NCI-H1092 (cell line): ENCODE results near the gene TGIF2.
"Not testable (repeated sequence)": the region's sequence is repeated elsewhere in the genome, so short reads cannot be mapped to it uniquely, and the experiment has no call there.

Experiments
- DNase-seq: peaks from one replicate; lab custom pipeline; 2025; lab: John Stamatoyannopoulos, UW

Gene TGIF2

GRCh38 chr20:36578356-36579041 lies 5.1 kb downstream of the TGIF2 start:
- DNase-seq: no peak

GRCh38 chr20:36579996-36580545 lies 6.7 kb downstream of the TGIF2 start:
- DNase-seq: no peak

DNA sequence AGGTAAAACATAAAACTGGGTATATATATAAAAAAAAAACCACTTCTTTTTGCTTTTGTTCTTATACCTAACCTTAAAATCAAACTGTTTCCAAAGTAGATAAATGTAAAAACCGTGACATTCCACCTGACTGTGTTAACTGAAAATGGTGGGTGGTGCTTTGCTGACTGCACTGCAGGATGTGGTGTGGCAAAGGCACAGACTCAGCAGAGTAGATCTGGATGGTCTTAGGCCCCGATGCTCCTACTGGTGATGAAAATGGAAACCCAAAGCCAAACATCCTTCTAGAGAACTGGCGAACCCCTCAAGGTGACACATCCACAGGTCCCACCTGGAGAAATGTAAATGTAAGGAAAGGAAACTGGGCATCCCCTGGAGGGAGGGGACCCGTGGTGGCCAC lies 8.9 kb downstream of the TGIF2 start:
- no peak for DNase-seq

GRCh38 chr20:36582821-36583220 lies 9.4 kb downstream of the TGIF2 start:
- DNase-seq: no peak

DNA sequence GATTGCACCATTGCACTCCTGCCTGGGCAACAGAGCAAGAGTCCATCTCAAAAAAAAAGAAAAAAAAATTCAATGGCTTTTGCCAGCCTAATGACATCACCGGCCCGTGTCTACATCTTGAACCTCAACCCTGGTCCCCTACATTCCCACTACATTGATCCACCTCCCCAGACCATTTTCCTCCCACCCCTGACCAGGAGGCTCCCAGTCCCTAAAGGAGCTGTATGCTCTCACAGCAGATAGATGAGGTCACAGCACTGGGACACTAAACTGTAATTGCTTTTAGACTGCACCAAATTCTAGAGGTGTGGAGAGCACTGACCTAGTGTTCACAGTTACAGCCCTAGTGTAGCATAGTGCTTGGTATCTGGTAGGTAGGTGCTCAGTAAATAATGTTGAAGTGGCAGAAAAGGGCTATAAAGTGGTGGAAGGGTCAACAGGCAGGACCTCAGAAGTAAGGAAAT lies 10.7 kb downstream of the TGIF2 start:
- DNase-seq: no peak

DNA sequence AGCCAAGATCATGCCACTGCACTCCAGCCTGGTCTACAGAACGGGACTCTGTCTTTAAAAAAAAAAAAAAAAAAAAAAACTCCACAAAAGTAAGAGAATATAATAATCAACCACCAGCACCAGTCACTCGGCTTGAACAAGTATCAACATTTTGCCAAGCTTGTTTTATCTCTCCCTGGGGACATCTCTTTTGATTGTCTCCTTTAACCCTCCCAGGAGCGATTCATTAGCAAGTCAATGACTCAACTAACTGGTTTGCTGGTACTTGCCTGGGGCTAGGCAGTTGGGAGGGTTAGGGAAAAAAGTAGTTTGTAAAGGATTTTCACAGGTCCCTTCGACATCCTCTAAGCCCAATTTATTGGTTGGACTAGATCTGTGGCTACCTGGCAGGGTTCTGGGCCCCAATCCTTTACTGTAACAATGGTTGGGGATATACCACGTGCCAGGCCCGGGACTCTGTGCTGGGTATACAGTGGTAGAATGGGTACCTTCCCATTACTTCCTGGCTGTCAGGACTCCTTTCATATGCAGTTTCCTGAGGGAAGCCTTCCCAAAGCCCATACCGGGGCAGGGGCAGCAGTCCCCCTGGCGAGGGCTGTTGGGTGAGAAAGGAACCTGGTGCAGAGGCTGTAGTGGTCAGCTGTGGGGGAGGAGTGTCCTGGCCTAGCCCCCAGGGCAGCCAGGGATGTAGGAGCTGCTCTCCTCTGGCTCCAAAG lies 12.2 kb downstream of the TGIF2 start:
- DNase-seq: no peak

GRCh38 chr20:36587388-36588070 lies 14.1 kb downstream of the TGIF2 start:
- no peak for DNase-seq

DNA sequence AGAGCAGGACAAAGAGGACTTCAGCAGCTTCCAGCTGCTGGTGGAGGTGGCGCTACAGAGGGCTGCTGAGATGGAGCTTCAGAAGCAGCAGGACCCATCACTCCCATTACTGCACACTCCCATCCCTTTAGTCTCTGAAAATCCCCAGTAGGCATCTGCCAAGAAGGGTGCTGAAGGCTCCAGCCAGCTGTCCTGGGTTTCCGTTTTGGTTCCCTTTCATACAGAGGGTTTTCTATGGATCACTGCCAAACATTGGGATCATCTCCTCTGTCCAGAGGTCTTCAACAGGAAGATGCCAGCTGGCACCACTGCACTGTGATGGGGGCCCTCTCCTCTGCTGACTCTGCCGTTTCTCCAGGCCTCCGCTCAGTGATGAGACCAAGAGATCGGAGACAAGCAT lies 17.9 kb downstream of the TGIF2 start:
- DNase-seq: peak; percentile 12

GRCh38 chr20:36591854-36592641 lies 18.7 kb downstream of the TGIF2 start:
- no peak for DNase-seq

DNA sequence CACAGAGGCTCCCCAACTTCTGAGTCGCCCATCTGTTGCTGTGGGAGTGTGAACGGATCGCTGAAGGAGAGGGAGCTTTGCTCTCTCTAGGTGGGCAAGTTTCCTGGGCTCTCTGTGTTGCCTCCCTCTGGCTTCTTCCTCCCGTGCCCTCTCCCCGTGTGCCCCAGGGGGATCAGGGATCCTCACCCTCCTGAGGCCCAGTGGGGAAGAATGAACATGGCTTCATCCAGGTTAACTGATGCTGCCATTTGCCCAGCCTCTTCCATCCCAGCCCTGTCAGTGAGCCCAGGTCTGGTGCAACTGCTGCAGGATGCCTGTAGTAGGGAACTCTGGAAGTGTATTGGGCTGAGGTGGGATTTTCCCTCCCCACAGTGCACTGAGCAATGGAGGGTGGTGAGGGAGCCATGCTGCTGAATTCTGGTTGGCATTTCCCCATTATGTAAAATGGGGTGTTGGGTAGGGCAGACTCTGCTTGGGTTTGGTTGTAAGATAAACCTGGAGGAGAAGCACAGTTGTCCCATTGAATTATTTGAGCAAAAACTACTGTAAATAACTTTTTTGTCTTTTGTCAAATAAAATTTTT lies 20.0 kb downstream of the TGIF2 start:
- DNase-seq: no peak

- no peak for DNase-seq
These were observed 26.5 kb downstream of the TGIF2 start for GRCh38 chr20:36599912-36600345.

GRCh38 chr20:36601540-36601939 lies 28.1 kb downstream of the TGIF2 start:
- no peak for DNase-seq

DNA sequence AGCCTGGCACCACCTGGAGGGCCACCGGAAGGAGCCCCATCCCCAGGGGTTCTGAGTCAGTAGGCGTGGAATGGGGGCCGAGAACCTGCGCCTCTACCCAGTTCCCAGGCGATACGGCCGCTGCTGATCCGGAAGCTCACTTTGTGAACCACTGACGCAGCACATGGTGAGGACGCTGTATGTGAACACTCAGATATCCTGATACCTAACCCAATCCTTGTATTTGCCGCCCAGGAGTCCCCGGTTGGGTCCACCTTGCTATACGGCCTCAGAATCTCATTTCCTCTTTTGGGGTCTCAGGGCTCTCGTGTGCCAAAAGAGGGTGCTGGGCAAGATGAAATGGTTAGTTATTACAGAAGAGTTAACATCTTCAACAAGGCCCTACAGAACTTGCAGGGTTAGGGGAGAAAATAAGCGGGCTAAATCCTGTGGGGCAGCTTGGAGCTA lies 31.6 kb downstream of the TGIF2 start:
- no peak for DNase-seq

- peak; percentile 96 for DNase-seq
These were observed 32.2 kb downstream of the TGIF2 start, which contains the start of gene RAB5IF for GRCh38 chr20:36605399-36606157. TSS of gene RAB5IF (plus strand) at chr20:36605779. CDS start at chr20:36605952, 173 bp downstream.

DNA sequence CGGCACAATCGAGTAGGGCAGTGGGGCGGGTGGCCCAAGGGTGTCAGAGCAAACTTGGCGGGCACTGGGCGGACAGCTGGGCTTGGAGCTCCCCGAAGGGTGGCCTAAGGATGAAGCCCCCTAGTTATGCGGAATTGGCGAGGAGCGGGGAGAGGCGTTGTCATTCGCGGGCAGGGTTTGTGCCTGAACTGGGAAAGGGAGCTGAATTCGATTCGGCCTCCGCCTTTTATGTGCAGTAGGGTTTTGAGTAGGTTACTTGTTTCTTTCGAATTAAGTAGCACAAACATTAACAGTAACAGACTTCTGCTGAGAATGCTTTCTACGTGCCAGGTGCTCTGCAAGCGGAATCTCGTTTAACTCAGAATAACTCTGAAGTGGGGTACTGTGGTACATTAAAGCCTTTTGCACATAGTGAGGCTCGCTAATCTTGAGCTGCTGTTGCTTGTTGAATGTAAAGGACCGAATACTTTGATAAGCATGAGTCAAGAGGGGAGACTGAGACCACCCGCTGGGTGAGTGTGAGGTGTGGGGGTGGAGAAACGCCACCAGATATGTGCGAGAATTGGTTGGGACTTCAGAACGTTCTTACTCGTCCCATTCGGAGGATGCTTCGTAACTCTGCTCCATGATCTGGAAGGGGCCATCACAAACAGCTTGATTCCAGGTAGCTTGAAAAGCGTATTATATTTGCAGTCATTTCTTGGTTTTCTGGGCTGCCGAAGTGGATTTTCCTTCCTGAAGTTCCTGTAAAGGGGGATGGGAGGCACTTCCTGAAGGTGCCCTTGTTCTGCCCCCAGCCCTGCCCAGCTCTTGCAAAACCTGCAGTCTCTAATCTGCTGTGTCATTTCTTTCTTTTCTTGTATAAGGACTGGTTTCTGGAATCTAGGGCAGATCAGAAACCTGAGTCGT lies 33.0 kb downstream of the TGIF2 start:
- no peak for DNase-seq

GRCh38 chr20:36607586-36608387 lies 34.4 kb downstream of the TGIF2 start:
- no peak for DNase-seq

GRCh38 chr20:36608388-36608728 lies 35.0 kb downstream of the TGIF2 start:
- DNase-seq: not testable (repeated sequence)

DNA sequence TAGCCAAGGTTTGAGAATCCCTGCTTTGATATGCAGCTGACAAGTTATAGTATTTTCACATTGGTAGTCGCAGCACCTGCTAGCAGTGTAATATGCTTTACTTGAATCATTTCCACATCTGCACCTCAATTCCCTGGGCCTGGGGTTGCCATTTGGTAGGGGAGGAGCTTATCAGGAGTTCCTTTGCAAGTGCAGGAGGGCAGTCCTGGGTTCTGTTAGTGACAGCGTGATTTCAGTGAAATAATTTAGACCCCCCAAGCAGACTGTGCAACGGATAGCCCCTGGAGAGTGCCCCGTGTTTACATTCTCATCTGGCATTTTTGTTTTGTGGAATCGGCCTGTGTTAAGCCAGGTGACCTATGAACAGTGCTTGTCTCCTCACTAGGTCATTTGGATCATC lies 38.2 kb downstream of the TGIF2 start:
- no peak for DNase-seq

DNA sequence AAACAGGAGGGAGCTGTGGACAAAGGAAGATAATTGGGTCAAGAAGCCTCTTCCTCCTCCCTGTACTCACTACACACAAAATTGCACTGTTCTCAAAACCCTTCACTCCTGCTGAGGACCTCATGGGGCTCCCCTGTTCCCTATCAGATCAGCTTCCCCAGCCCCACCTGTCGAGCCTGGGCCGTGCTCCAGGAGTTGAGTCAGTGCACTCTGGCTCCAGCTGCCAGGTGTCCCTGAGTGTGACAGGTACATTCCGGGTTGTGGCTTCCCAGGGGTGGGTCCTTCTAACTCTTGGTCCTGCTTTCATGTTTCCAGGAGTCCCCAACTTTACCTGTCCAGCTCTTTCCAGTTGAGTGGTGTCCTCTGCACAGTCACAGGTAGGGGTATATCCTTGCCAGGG lies 40.6 kb downstream of the TGIF2 start:
- DNase-seq: peak; percentile 8
